ENCODE data around the gene PPARD.
"Not testable (repeated sequence)": the region's sequence is repeated elsewhere in the genome, so short reads cannot be mapped to it uniquely, and the experiment has no call there.

Gene PPARD

GRCh38 chr6:35385457-35386202 lies 43.3 kb downstream of the PPARD start:
- DNase-seq (ENCODE audit: low read depth in 1 of 2, low spot score in 1 of 2): no peak
- TF ChIP-seq JUND (IDR thresholded peaks at IDR 0.05; ENCODE audit: low read depth): no peak
- in situ Hi-C loops (cut with HindIII; ENCODE audit: low pct_unique_long_range_greater_than_20kb, low sequenced_read_pairs): no loop called here

GRCh38 chr6:35386989-35387388 lies 44.6 kb downstream of the PPARD start:
- TF ChIP-seq JUND (IDR thresholded peaks at IDR 0.05; ENCODE audit: low read depth): no peak
- in situ Hi-C loops (cut with HindIII; ENCODE audit: low pct_unique_long_range_greater_than_20kb, low sequenced_read_pairs): no loop called here
- no peak for DNase-seq (ENCODE audit: low read depth in 1 of 2, low spot score in 1 of 2)

- in situ Hi-C loops (cut with HindIII; ENCODE audit: low pct_unique_long_range_greater_than_20kb, low sequenced_read_pairs): no loop called here
- no peak for TF ChIP-seq JUND (IDR thresholded peaks at IDR 0.05; ENCODE audit: low read depth)
- DNase-seq (ENCODE audit: low read depth in 1 of 2, low spot score in 1 of 2): no peak
Measured at GRCh38 chr6:35388030-35388429, 45.7 kb downstream of the PPARD start.

GRCh38 chr6:35388772-35389352 lies 46.5 kb downstream of the PPARD start:
- in situ Hi-C loops (cut with HindIII; ENCODE audit: low pct_unique_long_range_greater_than_20kb, low sequenced_read_pairs): no loop called here
- no peak for DNase-seq (ENCODE audit: low read depth in 1 of 2, low spot score in 1 of 2)
- TF ChIP-seq JUND (IDR thresholded peaks at IDR 0.05; ENCODE audit: low read depth): no peak

- in situ Hi-C loops (cut with HindIII; ENCODE audit: low pct_unique_long_range_greater_than_20kb, low sequenced_read_pairs); DNase-seq (ENCODE audit: low read depth in 1 of 2, low spot score in 1 of 2): not testable (repeated sequence)
Measured at GRCh38 chr6:35389386-35389785, 47.0 kb downstream of the PPARD start.

- no peak for TF ChIP-seq JUND (IDR thresholded peaks at IDR 0.05; ENCODE audit: low read depth)
- in situ Hi-C loops (cut with HindIII; ENCODE audit: low pct_unique_long_range_greater_than_20kb, low sequenced_read_pairs): no loop called here
- DNase-seq (ENCODE audit: low read depth in 1 of 2, low spot score in 1 of 2): no peak
Measured at GRCh38 chr6:35391240-35391968, 49.0 kb downstream of the PPARD start.

GRCh38 chr6:35392111-35392702 lies 49.8 kb downstream of the PPARD start:
- no peak for TF ChIP-seq JUND (IDR thresholded peaks at IDR 0.05; ENCODE audit: low read depth)
- in situ Hi-C loops (cut with HindIII; ENCODE audit: low pct_unique_long_range_greater_than_20kb, low sequenced_read_pairs): no loop called here
- DNase-seq (ENCODE audit: low read depth in 1 of 2, low spot score in 1 of 2): peak; percentile 53 to 72

- in situ Hi-C loops (cut with HindIII; ENCODE audit: low pct_unique_long_range_greater_than_20kb, low sequenced_read_pairs): no loop called here
- DNase-seq (ENCODE audit: low read depth in 1 of 2, low spot score in 1 of 2): no peak
- no peak for TF ChIP-seq JUND (IDR thresholded peaks at IDR 0.05; ENCODE audit: low read depth)
Measured at GRCh38 chr6:35392773-35393672, 50.7 kb downstream of the PPARD start.

GRCh38 chr6:35396991-35397390 lies 54.6 kb downstream of the PPARD start:
- TF ChIP-seq JUND (IDR thresholded peaks at IDR 0.05; ENCODE audit: low read depth): no peak
- in situ Hi-C loops (cut with HindIII; ENCODE audit: low pct_unique_long_range_greater_than_20kb, low sequenced_read_pairs): no loop called here
- DNase-seq (ENCODE audit: low read depth in 1 of 2, low spot score in 1 of 2): no peak

GRCh38 chr6:35397806-35398418 lies 55.6 kb downstream of the PPARD start:
- no peak for TF ChIP-seq JUND (IDR thresholded peaks at IDR 0.05; ENCODE audit: low read depth)
- no peak for DNase-seq (ENCODE audit: low read depth in 1 of 2, low spot score in 1 of 2)
- in situ Hi-C loops (cut with HindIII; ENCODE audit: low pct_unique_long_range_greater_than_20kb, low sequenced_read_pairs): no loop called here

- no peak for TF ChIP-seq JUND (IDR thresholded peaks at IDR 0.05; ENCODE audit: low read depth)
- in situ Hi-C loops (cut with HindIII; ENCODE audit: low pct_unique_long_range_greater_than_20kb, low sequenced_read_pairs): no loop called here
- DNase-seq (ENCODE audit: low read depth in 1 of 2, low spot score in 1 of 2): no peak
Measured at GRCh38 chr6:35398526-35398925, 56.2 kb downstream of the PPARD start.

GRCh38 chr6:35400111-35400510 lies 57.8 kb downstream of the PPARD start:
- no peak for TF ChIP-seq JUND (IDR thresholded peaks at IDR 0.05; ENCODE audit: low read depth)
- in situ Hi-C loops (cut with HindIII; ENCODE audit: low pct_unique_long_range_greater_than_20kb, low sequenced_read_pairs): no loop called here
- no peak for DNase-seq (ENCODE audit: low read depth in 1 of 2, low spot score in 1 of 2)
